ENCODE measurements around the gene ARL16. TPM values are rescaled to one million over a fixed set of nuclear protein-coding genes. Genes with fewer than 3 reads are reported as not detected.

The ARL16 gene
- total RNA-seq, 4 donors from 2014 or later, result 22.1 to 37.9 (median 34.3) TPM

DNA sequence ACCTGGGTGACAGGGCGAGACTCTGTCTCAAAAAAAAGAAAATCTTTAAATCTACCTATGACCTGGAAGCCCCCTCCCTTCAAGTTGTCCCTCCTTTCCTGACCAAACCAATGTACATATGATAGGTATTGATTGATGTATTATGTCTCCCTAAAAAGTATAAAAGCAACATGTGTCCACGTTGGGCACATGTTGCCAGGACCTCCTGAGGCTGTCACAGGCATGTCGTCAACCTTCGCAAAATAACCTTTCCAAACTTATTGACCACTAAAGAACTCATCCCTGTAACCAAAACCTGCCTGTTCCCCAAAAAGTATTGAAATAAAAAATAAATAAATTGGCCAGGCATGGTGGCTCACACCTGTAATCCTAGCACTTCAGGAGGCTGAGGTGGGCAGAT is 21.6 kb downstream of the ARL16 start:
- DNase-seq (ENCODE audit: low spot score in 2 of 2), result no peak
- 91 to 95% methylated on average over 4 of the region's 4 CpGs for WGBS, 2 donors

DNA sequence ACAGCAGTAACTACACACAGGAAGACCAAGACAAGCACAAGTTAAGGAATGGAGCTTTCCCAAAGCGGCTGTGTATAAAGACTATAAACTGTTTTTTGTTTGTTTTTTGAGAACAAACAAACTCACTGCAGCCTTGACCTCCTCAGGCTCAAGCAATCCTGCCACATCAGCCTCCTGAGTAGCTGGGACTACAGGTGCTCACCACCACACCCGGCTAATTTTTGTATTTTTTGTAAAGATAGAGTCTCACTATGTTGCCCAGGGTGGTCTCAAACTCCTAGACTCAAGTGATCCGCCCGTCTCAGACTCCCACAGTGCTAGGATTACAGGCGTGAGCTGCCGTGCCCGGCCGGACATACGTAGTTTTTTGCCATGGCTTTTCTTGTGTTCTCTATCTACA is 23.2 kb downstream of the ARL16 start:
- Histone ChIP-seq H3K4me3 (no peak overlapping the region), H3K27me3 (no peaks in the 10 kb centered on the region), H3K36me3 (peaks cover 0 to 12% (median 0%) of the 10 kb centered on the region in 3 donors), H3K9me3 (no peaks in the 10 kb centered on the region), H3K4me1 (peaks cover 0 to 8% (median 2%) of the 10 kb centered on the region in 4 donors), H3K27ac (no peak overlapping the region)
- TF ChIP-seq, protein P1, sequence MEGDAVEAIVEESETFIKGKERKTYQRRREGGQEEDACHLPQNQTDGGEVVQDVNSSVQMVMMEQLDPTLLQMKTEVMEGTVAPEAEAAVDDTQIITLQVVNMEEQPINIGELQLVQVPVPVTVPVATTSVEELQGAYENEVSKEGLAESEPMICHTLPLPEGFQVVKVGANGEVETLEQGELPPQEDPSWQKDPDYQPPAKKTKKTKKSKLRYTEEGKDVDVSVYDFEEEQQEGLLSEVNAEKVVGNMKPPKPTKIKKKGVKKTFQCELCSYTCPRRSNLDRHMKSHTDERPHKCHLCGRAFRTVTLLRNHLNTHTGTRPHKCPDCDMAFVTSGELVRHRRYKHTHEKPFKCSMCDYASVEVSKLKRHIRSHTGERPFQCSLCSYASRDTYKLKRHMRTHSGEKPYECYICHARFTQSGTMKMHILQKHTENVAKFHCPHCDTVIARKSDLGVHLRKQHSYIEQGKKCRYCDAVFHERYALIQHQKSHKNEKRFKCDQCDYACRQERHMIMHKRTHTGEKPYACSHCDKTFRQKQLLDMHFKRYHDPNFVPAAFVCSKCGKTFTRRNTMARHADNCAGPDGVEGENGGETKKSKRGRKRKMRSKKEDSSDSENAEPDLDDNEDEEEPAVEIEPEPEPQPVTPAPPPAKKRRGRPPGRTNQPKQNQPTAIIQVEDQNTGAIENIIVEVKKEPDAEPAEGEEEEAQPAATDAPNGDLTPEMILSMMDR (IDR thresholded peaks at IDR 0.05), result no peak
- no peak for TF ChIP-seq EP300 (IDR thresholded peaks at IDR 0.05)
- no peak for TF ChIP-seq POLR2A (IDR thresholded peaks at IDR 0.05)
- 83 to 85% methylated on average over 9 of the region's 9 CpGs for WGBS, 2 donors
- no peak for DNase-seq (ENCODE audit: low spot score in 2 of 2)

More for the DNA sequence above, 21.6 kb downstream of the ARL16 start:
- Histone ChIP-seq H3K36me3 (peaks cover 0 to 12% (median 0%) of the 10 kb centered on the region in 3 donors), H3K27me3 (no peaks in the 10 kb centered on the region), H3K4me3 (no peak overlapping the region), H3K4me1 (peaks cover 0 to 15% (median 4%) of the 10 kb centered on the region in 4 donors), H3K27ac (no peak overlapping the region), H3K9me3 (no peaks in the 10 kb centered on the region)
- TF ChIP-seq, protein P1 (IDR thresholded peaks at IDR 0.05), result no peak
- TF ChIP-seq EP300 (IDR thresholded peaks at IDR 0.05) (no peak), POLR2A (IDR thresholded peaks at IDR 0.05) (no peak)

DNA sequence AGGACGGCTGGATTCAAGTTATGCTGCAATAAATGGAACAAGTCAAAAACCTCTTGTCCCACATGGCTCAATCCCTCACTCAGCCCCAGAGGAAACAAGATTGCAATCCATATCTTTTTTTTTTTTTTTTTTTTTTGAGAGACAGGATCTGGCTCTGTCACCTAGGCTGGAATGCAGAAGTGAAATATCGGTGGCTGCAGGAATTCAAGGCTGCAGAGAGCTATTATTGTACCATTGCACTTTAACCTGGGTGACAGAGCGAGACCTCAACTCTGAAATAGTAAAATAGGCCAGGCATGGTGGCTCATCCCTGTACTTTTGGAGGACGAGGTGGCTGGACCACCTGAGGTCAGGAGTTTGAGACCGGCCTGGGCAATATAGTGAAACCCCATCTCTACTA is 24.6 kb downstream of the ARL16 start:
- 80 to 88% methylated on average over 5 of the region's 5 CpGs for WGBS, 2 donors

DNA sequence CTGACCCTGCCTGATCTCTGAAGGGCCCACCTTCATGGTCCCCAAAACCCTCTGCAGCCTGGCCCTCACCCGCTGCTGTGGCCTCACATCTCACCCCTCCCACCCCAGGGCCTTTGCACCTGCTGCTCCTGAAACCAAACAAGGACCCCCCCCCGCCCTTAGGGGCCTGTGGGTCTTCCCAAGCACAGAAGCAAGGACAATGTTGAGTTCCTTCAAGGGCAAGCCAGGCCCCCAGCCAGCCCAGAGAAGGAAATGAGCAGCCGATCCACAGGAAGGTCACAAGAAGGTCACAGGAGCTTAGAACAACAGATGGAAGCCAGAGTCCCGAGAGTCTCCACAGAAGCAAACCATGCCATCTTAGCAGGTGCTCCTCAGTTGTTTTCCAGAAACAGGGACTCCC is 26.8 kb downstream of the ARL16 start:
- H3K27ac ChIP-seq, result no peak overlapping the region
- H3K9me3 ChIP-seq, result no peaks in the 10 kb centered on the region
- DNase-seq (ENCODE audit: low spot score in 2 of 2), result no peak
- no peaks in the 10 kb centered on the region for H3K4me1 ChIP-seq
- H3K27me3 ChIP-seq, result peaks cover 0 to 20% of the 10 kb centered on the region in 2 donors
- no peak for TF ChIP-seq POLR2A (IDR thresholded peaks at IDR 0.05)
- no peak for TF ChIP-seq EP300 (IDR thresholded peaks at IDR 0.05)
- TF ChIP-seq, protein P1 (IDR thresholded peaks at IDR 0.05), result no peak
- WGBS, 2 donors, result 58 to 100% methylated on average over 1 to 4 of the region's 4 CpGs
- H3K4me3 ChIP-seq, result no peak overlapping the region
- no peaks in the 10 kb centered on the region for H3K36me3 ChIP-seq

More for the DNA sequence above, 24.6 kb downstream of the ARL16 start:
- Histone ChIP-seq H3K27me3 (peaks cover 0 to 3% of the 10 kb centered on the region in 2 donors), H3K27ac (no peak overlapping the region), H3K36me3 (peaks cover 0 to under 1% (median 0%) of the 10 kb centered on the region in 3 donors), H3K4me1 (no peaks in the 10 kb centered on the region), H3K9me3 (no peaks in the 10 kb centered on the region), H3K4me3 (no peak overlapping the region)
- DNase-seq (ENCODE audit: low spot score in 2 of 2), result no peak
- TF ChIP-seq EP300 (IDR thresholded peaks at IDR 0.05), result no peak
- no peak for TF ChIP-seq POLR2A (IDR thresholded peaks at IDR 0.05)
- TF ChIP-seq, protein P1 (IDR thresholded peaks at IDR 0.05), result no peak

DNA sequence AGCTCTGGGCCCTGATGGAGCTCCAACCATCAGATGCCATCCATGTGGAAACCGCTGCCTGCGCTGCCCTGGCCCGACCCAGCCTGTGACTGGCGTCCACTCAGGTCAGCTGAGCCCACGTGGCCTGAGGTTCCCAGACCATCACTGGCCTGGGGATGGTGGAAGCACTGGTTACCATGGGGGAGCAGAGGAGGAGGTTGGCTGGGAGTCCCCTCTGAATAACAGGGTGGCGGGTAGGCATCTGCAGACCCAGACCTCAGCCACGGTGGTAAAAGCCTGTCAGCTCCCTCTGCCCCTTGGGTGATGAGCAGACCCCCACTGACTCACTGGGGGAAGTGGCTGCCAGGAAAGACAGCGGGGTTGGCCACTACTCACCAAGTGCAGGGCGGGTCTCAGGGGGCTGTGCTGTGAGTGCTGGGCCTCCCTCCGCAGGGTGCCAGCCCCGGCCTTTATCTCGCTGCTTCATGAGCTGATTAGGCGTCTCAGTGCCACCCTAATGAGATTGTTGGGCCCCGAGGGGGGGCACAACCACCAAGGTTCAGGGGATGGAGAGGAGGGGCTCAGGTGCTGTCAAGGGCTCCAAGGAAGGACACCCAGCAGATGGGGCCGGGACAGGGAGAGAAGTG is 27.4 kb downstream of the ARL16 start, which contains the start of gene PDE6G:
Gene PDE6G, minus strand, starts transcription at position 425 of the 626 bp plus-strand sequence. CDS start 3,237 bp downstream, outside the sequence.
- no peak within 1 kb of the TSS for H3K27ac ChIP-seq
- H3K27me3 ChIP-seq, result peaks cover 0 to 26% of the 10 kb centered on the region in 2 donors
- TF ChIP-seq POLR2A (IDR thresholded peaks at IDR 0.05), result no peak
- no peak for TF ChIP-seq EP300 (IDR thresholded peaks at IDR 0.05)
- TF ChIP-seq, protein P1 (IDR thresholded peaks at IDR 0.05), result no peak
- no peak for DNase-seq (ENCODE audit: low spot score in 2 of 2)
- H3K9me3 ChIP-seq, result no peaks in the 10 kb centered on the region
- WGBS, 2 donors, result 86 to 87% methylated on average over 15 of the region's 15 CpGs
- no peaks in the 10 kb centered on the region for H3K4me1 ChIP-seq
- no peak within 1 kb of the TSS for H3K4me3 ChIP-seq
- no peaks in the 10 kb centered on the region for H3K36me3 ChIP-seq

All from tibial nerve (tissue), 4 donors.